NCI-H187 (cell line): ENCODE results near the gene DENND1A.
"Not testable (repeated sequence)": the region's sequence is repeated elsewhere in the genome, so short reads cannot be mapped to it uniquely, and the experiment has no call there.

Experiments used
- DNase-seq, 2 experiments: peaks; one replicate each; lab custom pipeline; 2025; lab: John Stamatoyannopoulos, UW

Gene DENND1A, protein sequence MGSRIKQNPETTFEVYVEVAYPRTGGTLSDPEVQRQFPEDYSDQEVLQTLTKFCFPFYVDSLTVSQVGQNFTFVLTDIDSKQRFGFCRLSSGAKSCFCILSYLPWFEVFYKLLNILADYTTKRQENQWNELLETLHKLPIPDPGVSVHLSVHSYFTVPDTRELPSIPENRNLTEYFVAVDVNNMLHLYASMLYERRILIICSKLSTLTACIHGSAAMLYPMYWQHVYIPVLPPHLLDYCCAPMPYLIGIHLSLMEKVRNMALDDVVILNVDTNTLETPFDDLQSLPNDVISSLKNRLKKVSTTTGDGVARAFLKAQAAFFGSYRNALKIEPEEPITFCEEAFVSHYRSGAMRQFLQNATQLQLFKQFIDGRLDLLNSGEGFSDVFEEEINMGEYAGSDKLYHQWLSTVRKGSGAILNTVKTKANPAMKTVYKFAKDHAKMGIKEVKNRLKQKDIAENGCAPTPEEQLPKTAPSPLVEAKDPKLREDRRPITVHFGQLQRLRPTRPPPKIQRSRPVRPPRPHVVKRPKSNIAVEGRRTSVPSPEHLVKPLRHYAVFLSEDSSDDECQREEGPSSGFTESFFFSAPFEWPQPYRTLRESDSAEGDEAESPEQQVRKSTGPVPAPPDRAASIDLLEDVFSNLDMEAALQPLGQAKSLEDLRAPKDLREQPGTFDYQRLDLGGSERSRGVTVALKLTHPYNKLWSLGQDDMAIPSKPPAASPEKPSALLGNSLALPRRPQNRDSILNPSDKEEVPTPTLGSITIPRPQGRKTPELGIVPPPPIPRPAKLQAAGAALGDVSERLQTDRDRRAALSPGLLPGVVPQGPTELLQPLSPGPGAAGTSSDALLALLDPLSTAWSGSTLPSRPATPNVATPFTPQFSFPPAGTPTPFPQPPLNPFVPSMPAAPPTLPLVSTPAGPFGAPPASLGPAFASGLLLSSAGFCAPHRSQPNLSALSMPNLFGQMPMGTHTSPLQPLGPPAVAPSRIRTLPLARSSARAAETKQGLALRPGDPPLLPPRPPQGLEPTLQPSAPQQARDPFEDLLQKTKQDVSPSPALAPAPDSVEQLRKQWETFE

DNA sequence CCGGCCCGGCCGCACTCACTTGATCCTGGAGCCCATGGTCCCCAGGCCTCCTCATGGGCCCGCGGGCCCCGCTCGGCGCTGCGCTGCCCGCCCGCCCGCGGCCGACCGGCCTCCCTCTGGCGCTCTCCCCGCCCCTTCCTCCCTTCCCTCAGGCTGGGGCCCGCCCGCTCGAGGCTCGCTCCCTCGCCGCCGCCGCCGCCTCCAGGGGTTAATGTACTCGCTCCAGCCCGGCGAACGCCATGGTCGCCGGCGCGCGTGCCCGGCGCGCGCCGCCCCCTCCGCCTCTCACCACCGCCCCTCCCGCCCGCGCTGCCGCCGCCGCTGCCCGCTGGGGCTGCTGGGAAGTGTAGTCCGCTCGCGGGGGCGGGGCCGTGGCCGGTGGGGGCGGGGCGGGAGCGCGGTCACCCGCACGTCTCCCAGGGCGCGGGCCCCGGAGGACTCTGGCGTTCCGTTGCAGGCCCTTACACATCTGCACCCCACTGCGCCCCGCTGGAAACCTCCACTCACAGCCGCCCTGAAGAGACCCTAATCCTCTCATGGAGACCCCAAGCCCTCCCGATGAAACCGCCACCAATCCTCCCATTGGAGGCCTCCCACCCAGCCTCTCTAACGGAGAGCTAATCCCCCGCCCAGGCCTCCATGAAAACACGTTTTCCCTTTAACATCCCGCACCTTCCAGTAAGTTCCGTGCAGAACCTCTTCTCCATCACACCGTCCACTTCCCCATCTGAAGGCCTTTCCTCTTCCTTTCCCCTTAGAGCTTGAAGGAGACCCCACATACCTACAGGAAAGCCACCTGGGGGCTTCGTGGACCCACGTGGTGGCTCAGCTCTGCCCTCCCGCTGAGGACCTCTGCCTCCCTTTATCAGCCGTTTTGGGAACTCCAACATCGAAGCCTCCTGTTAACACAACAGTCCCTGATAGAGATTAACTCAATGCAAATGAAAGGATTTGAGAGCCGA, at the start of gene DENND1A:
Gene DENND1A, minus strand, starts transcription at position 257 of the 962 bp plus-strand sequence. Its CDS starts 221 bp downstream, at position 36.
- DNase-seq = peak; percentile 54 to 55

DNA sequence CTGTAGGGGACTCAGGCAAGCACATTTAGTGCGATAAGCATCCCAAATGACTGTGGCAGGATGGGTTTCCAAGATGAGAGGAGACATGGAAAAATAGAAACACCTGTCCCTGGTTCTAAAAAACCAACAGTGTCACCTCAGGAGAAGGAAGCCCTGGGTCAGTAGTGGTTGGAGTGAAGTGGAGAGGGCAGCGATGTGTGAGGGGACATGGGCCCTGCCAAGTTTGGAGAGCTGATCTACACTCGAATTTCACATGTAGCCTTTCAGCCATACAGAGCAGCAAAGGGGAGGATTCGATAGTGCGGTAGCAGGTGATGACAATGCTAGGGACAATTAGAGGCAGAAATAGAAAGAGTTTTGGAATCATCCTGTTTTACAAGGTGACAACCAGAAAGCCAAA, 49.1 kb upstream of the DENND1A start:
- no peak for DNase-seq

DNA sequence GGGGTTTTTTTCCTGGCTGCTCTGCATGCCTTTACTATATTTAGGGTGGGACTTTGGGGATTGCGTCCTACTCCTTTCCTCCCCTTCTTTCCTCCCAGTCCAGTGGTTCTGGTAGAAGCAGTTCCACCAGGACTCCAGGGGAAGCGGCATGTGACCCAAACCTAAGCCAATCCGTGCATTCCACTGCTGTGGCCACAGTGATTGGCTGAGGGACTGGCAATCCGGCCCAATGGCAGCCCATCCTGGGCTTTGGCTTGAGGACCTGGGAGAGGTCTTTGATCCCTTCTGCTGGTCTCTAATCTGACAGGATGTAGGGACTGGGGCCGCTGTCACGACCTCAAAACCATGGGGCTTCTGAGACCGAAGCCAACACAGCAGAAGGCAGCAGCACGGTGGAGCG, 46.7 kb upstream of the DENND1A start:
- DNase-seq = not testable (repeated sequence)

DNA sequence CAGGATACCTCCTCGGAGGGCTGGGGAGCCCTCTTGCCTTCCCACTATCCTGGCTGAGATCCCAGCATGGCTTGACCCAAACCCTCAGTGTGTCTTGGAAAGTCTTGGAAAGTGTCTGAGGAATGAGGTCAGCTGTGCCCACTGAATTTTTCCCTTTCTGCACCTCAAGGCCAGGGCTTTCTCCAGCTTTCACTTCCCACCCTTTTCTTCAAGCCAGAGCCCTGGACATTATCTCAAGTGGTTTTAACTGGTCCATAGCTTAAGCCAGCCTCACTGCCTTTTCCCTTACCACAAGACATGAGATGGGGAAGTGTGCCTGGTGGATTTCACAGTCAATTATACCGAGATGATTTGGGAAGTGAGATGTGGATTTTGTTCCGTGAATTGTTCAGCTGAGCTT, 45.9 kb upstream of the DENND1A start:
- DNase-seq = no peak

DNA sequence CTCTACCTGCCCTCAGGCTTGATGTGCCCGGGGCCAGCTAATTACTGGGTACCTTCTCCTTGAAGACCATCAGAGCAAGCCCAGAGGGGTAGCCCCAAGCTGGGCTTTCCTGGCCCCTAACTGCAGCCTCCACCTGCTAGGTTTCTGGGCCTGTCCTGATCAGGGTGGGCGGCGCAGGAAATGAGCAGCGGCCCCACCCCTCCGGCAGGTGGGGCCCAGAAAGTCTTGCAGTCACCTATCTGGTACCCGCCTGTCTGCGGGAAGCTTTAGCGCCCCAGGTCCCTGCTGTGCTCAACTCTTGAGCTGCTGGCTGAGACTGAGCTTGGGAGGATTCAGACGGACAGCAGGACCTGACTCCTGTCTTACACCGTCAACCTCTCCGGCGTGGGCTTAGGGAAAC, 44.5 kb upstream of the DENND1A start:
- DNase-seq = no peak

DNA sequence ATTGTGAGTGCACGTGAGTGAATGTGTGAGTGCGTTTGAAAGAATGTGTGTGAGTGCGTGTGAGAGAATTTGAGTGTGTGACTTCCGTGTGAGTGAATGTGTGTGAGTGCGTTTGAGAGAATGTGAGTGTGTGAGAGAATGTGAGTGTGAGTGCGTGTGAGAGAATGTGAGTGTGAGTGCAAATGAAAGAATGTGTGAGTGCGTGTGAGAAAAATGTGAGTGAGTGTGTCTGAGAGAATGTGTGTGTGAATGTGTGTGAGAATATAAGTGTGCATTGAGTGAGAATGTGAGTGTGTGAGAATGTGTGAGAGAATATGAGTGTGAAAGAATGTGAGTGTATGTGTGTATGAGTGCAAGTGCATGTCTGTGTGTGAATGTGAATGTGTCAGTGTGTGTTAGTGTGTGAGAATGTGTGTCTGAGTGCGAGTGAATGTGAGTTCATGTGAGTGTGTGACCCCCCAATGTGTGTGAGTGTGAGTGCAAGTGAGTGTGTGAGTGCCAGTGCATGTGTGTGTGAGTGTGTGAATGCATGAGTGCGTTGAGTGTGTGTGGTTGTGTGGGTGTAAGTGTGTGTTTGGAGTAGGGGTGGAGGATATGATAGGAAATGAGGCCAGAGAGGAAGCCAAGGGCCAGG, 43.8 kb upstream of the DENND1A start:
- no peak for DNase-seq

DNA sequence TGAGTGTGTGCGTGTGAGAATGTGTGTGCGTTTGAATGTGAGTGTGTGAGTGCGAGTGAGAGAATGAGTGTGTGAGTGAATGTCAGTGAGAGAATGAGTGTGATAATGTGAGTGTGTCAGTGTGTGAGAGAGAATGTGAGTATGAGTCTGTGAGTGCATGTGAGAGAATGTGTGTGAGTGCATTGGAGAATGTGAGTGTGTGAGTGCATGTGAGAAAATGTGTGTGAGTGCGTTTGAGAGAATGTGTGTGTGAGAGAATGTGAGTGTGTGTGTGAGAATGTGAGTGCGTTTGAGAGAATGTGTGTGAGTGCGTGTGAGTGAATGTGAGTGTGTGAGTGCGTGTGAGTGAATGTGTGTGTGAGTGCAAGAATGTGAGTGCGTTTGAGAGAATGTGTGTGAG, 42.7 kb upstream of the DENND1A start:
- no peak for DNase-seq

DNA sequence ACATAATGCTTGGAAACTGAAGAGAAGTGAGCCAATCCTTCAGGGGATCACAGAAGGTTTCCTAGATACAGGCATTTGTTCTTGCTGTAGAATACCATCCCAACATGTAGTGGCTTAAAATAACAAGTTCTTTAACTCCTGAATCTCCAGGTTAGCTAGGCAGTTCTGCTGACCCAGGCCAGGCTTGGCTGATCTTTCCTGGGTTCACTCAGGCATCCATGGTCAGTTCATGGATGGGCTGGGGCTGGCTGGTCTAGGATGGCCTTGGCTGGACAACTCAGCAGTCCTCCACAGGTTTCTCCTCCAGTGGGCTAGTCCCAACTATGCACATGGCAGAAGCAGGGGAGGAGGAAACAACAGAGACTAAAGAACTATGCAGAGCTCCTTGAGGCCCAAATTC, 37.4 kb upstream of the DENND1A start:
- no peak for DNase-seq

DNA sequence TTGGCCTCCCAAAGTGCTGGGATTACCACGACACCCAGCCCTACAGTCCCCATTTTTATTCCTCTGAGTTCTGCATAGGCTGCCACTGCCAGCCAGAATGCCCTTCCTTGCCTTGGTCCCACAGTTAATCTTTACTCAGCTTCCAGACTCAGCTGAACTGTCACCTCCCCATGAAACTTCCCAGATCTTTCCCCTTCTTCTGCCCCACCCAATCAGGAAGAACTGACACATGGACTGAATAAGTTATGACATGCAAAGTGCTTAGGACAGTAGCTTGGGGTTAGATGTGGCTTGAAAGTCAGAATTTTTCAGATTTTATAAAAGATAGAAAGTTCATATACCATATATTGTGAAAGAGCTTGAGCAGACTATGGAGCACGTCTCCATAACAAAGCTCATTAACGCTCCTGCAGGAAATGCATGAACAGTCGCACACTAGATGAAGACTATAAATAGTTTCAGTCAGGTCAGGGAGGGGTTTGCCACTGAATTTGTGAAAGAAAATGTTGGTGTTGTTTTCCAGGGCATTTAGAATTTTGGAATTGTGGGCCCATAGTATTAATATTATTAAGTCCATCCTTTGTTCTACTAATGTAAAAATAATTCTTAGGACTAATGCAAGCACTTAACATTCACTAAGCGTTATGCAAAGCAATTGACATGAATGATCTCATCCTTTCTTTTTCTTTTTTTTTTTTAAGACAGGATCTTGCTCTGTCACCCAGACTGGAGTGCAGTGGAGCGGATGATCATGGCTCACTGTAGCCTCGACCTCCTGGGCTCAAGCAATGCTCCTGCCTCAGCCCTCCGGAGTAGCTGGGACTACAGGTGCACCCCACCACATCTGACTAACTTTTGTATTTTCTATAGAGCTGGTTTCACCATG, 36.1 kb upstream of the DENND1A start:
- DNase-seq = no peak

DNA sequence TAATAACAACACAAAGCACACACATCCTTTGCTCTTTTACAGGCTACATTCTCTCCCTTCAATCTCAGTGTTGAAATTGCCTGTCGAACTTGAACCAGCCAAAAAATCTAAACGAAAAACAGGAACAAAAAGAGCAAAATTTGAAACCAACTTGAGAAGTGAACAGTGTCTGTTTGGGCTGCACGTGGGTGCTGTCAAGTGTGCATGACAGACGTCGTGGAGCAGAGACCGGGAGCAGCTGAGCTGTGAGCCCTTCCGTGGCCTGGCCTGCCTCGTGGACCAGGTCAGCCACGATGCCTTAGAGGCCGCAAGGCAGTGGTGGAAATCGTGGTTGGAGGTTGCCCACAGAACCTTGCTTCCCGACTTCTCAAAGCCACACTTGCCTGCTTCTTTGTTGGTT, 34.8 kb upstream of the DENND1A start:
- no peak for DNase-seq

DNA sequence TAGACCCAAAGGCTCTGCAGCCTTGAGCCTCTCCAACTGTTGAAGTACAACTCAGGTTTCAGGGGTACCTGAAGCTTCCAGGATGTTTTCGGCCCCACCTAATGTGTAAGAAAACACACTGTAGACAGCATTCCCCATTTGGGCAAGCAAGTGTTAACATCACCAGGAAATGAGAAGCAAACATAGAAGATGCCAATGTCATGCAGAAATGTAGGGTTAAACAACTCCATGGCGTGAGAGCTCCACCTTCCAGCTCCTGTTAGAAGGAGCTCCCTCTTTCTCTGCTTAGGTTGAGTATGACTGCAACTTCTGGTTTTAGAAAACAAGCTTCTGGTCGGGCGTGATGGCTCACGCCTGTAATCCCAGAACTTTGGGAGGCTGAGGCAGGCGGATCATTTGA, 31.0 kb upstream of the DENND1A start:
- DNase-seq = no peak

DNA sequence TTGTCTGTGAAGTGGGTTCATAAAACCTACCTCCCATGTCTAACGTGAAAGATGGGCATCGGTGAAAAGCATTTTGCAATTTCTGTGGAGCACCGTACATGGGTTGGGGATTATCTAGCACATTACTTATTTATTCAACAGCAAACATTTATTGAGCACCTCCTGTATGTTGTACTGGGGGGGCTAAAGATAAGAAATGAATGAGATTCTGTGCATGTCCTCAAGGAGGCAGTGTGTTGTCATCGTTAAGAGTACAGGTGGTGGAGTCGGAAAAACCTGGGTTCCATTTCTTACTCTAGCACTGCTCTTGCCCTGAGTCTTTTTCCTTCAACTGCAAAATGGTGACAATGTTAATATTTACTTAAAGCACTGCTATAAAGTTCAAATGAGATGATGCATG, 30.4 kb upstream of the DENND1A start:
- no peak for DNase-seq

DNA sequence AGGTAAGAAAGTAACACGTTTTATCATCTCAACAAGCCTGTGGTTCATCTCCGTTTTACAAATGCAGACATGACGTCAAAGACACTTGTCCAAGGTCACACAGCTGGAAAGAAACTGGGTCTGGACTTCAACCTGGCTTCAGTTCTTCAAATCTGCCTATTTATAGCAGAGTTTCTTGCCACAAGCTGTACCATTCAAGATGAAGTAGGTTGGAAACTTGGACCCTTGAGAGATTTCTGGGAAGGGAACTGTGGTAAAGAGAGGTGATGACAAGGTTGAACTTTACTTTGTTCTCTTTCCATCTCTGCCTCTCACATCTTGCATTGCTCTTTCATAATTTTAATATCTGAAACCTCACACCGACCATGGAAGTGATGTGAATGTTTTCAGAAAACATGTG, 29.9 kb upstream of the DENND1A start:
- DNase-seq = no peak

DNA sequence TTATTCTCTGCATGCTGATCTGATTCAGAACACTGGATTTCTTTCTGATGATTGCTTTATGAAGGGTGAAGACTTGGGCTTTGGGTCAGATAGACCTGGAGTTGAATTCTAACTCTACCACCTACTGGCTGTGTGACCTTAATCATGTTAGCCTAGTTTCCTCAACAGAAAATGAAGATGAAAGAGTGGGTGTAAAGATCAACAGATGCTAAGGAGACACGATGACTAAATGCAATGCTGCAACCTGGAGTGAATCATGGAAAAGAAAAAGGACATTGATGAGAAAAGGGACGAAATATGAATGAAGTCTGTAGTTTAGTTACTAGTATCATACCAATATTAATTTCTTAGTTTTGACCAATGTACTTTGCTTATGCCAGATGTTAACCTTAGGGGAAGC, 27.8 kb upstream of the DENND1A start:
- DNase-seq = no peak

DNA sequence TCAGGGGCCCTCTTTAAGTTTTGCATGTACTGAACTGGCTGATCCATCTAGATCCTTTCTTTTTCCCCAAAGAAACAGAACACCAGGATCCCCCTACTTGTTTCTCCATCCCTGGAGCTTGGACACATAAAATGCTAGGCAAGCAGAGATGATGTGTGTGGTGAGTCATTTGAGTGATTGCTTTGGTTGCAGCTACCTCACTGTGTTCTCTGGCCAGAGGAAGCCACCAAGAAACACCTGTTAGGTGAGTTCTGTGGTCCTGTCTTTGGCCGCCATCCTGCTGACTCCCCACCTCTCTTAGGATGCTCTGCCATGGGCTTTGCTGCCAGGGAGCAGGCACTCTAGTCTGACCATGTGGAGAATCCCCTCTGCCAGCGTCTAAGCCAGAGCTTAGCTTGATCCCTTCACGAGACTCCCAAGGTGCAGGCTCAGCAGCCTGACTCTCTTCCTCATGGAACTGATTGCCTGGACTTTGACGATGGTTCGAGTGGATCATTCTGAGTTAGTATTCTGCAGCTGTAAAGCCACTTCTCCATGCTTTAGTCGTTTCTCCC, 27.3 kb upstream of the DENND1A start:
- DNase-seq = no peak

DNA sequence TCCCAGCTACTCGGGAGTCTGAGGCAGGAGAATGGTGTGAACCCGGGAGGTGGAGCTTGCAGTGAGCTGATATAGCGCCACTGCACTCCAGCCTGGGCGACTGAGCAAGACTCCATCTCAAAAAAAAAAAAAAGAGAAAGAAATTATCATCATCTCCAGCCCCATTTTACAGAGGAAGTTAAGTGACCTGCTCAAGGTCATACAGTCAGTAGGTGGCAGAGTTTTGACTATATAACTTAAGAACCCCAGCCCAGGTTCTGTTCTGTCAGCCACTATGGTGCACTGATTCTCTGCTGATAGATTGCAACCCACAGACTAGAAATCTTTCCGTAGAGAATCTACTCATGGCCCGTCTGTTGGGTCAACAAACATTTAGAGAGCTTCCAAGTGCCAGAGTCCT, 25.7 kb upstream of the DENND1A start:
- DNase-seq = no peak

DNA sequence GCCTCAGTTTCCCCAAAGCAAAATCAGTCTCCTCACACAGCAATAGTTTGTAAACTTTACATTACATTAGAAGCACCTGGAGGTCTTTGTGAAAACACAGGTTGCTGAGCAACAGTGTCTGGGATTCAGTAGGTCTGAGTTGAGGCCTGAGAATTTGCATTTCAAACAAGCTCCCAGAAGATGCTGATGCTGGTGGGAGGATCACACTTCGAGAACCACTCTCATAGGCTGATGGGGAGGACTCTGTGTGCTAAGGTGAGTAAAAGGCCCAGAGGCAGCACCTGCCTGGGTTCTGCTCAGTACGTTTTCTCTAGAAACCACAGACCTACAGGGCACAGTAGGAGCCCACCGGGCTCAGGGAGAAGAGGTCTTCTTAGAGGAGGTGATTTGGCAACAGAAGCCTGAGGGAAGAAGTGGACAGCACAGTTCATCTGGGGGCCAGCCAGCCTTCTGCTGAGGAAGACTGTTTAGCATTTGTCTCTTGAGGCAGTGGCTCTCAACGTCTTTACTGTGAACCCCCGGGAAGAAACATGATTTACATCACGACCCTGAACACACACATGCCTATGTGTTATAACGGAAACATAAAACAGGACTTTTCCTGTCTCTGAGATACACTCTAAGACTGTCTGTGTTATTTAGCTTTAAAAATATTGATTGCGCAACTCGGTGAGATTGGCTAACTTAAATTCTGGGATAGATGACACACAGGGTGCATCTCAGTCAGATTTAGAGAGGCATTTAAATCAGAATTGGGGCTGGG, 24.8 kb upstream of the DENND1A start:
- no peak for DNase-seq

DNA sequence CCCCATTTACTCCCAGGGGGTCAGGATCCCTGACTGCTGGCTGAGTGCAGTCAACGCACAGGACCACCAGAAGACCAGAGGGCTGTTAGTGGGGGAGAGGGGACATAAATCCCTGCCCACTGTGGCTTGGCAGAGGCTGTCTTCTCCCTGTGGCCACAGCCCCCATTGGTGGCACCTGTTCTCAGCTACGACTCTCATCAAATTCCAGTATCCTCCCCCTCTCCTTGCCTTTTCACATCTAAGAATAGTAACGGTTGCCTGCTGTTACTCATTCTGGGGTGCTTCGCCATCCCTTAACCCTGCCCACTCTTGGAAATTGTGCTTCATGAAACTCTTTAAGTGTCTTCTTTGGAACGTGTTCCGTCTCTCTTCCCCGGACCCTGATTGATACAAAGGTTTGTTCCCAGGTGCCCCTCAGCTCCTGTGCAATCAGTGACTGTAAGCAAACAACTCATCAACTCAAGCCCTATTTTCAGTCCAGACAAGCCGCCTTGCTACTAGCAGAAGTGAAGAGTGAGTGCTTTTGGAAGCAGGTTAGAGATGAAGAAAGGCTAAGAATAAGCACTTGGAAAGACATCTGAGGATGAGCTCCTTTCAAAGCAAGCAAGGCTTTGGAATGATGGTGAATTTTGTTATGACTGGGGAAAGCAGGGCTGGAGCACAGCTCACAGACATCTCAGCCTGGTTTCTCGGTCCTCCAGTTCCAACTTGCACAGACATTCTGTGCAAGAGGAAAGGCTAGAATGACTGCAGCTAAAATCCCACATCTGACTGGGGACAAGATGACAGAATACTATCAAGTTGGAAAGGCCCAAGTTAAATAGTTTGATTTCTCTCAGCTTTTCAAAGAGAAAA, 22.9 kb upstream of the DENND1A start:
- no peak for DNase-seq
